Naive thymus-derived CD4-positive, alpha-beta T cell (primary cell): ENCODE measurements around the gene CFAP20DC. TPM values are rescaled to one million over a fixed set of nuclear protein-coding genes. Genes with fewer than 3 reads are reported as not detected.
"Not testable (repeated sequence)": the region's sequence is repeated elsewhere in the genome, so short reads cannot be mapped to it uniquely, and the experiment has no call there.

ENCODE experiments used
- ATAC-seq: fragments of 150-1000 bp; cut with Tn5 transposase; 2 replicates; pipeline ENCODE4 v1.10.0; 2021; ENCODE audit warnings: mild to moderate bottlenecking, moderate library complexity
- CTCF ChIA-PET: fragments of 350-600 bp; sonication (Branson Sonifier 250); formaldehyde crosslinking; loops from one replicate; lab custom pipeline; 2021; ENCODE audit warnings: antibody characterized with exemption; lab: Charles Lee
- POLR2A ChIA-PET: fragments of 350-600 bp; sonication (Branson Sonifier 250); formaldehyde crosslinking; loops from one replicate; lab custom pipeline; 2021; ENCODE audit warnings: antibody characterized with exemption, inconsistent platforms; lab: Charles Lee
- DNase-seq, 9 donors: peaks; one replicate each; pipeline versions ENCODE4 v3.0.0 to v3.0.0-alpha.2; 2020 to 2022; ENCODE audit warnings: mixed read lengths in 1 of 9
- H3K27ac ChIP-seq: one replicate; pipeline ENCODE4 v1.7.0; 2013; ENCODE audit warnings: mild to moderate bottlenecking, low read depth, low read length, moderate library complexity
- H3K27me3 ChIP-seq, 2 donors: one replicate each; pipeline ENCODE4 v1.7.0; 2013; ENCODE audit warnings: low read length in 2 of 2, mild to moderate bottlenecking in 2 of 2, moderate library complexity in 2 of 2; ENCODE audit not compliant: control insufficient read depth in 2 of 2, insufficient read depth in 2 of 2
- H3K36me3 ChIP-seq, 3 experiments: 1 replicate in 2 of 3; 2 replicates in 1 of 3; pipeline ENCODE4 v1.7.0; 2013; ENCODE audit warnings: low read length in 3 of 3, mild to moderate bottlenecking in 3 of 3, moderate library complexity in 1 of 3; ENCODE audit not compliant: insufficient read depth in 3 of 3, control insufficient read depth in 2 of 3
- H3K4me1 ChIP-seq, 2 donors: one replicate each; pipeline ENCODE4 v1.7.0; 2013; ENCODE audit warnings: low read length in 2 of 2, mild to moderate bottlenecking in 2 of 2, moderate library complexity in 1 of 2; ENCODE audit not compliant: control insufficient read depth in 2 of 2, insufficient read depth in 2 of 2
- H3K4me3 ChIP-seq: 2 replicates; pipeline ENCODE4 v1.7.0; 2013; ENCODE audit warnings: mild to moderate bottlenecking, low read length
- H3K9me3 ChIP-seq, 3 experiments: 1 replicate in 2 of 3; 2 replicates in 1 of 3; pipeline ENCODE4 v1.7.0; 2013; ENCODE audit warnings: low read length in 3 of 3; ENCODE audit not compliant: control insufficient read depth in 2 of 3
- H3K27ac Mint-ChIP-seq, 9 donors: one replicate each; pipeline ENCODE4 v1.8.0; 2020 to 2022; ENCODE audit warnings: mixed read lengths in 9 of 9, mild to moderate bottlenecking in 8 of 9, moderate library complexity in 5 of 9, inconsistent platforms in 2 of 9
- H3K27me3 Mint-ChIP-seq, 5 donors: one replicate each; pipeline ENCODE4 v1.8.0; 2021 to 2022; ENCODE audit warnings: mixed read lengths in 5 of 5, mild to moderate bottlenecking in 1 of 5
- H3K36me3 Mint-ChIP-seq, 5 donors: one replicate each; pipeline ENCODE4 v1.8.0; 2020 to 2022; ENCODE audit warnings: mixed read lengths in 5 of 5, mild to moderate bottlenecking in 3 of 5, inconsistent platforms in 1 of 5
- H3K4me1 Mint-ChIP-seq, 7 donors: one replicate each; pipeline ENCODE4 v1.8.0; 2020 to 2022; ENCODE audit warnings: mixed read lengths in 7 of 7, mild to moderate bottlenecking in 3 of 7, inconsistent platforms in 1 of 7
- H3K4me3 Mint-ChIP-seq, 10 donors: one replicate each; pipeline ENCODE4 v1.8.0; 2020 to 2022; ENCODE audit warnings: mild to moderate bottlenecking in 10 of 10, mixed read lengths in 10 of 10, moderate library complexity in 6 of 10, inconsistent platforms in 2 of 10
- H3K9me3 Mint-ChIP-seq, 11 donors: one replicate each; pipeline ENCODE4 v1.8.0; 2020 to 2022; ENCODE audit warnings: mixed read lengths in 11 of 11, mild to moderate bottlenecking in 4 of 11, inconsistent platforms in 1 of 11, moderate library complexity in 1 of 11
- intact Hi-C, 2 donors: fragments of 100-400 bp; cut with micrococcal nuclease; formaldehyde crosslinking; loops; one replicate each; pipeline ENCODE4 v1.15.1; 2023
- polyA plus RNA-seq, 2 donors: library from polyadenylated mRNA; unstranded; fragments of 300-500 nt; fragmentation: Illumina TruSeq; gene quantifications; one replicate each; pipeline ENCODE4 v1.2.3, GENCODE V29; 2021
- total RNA-seq, 6 experiments: library from RNA in 5 of 6; stranded (reverse) in 5 of 6; gene quantifications; 1 replicate in 5 of 6; 2 replicates in 1 of 6; pipeline ENCODE4 v1.2.3 and lab custom pipeline; 2021 to 2026

Gene CFAP20DC
- total and polyA plus RNA-seq, 7 experiments from 2014 or later = 0.24 to 1.2 (median 0.42) TPM; not detected in 3

DNA sequence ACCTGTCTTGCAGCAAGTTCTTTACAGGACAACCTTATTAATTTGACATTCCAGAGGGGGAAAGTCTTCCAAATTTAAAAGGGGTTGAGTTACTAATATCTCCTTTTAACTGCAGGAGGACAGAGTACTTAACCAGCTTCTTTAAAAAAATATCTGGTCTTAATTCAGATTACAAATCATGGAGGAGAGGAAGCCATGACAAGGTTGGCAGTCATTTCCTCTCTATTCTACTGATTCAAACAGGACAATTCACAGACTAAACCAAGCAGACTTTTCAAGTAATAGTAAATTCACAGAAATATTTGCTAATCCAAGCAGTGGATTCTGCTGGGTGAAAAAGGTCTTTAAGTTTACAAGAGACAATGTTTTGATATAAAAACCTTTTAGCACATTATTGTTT lies 185.3 kb downstream of the CFAP20DC start:
- CTCF ChIA-PET = no interaction called here
- Histone ChIP-seq H3K9me3 (no peaks in the 10 kb centered on the region), H3K36me3 (no peaks in the 10 kb centered on the region), H3K4me3 (no peak overlapping the region), H3K27ac (no peak overlapping the region), H3K4me1 (no peaks in the 10 kb centered on the region), H3K27me3 (no peaks in the 10 kb centered on the region)
- Mint-ChIP-seq H3K27me3 (peaks cover 0 to 12% (median 5%) of the 10 kb centered on the region in 5 donors), H3K36me3 (no peaks in the 10 kb centered on the region), H3K27ac (no peak overlapping the region), H3K4me3 (no peak overlapping the region), H3K9me3 (no peaks in the 10 kb centered on the region), H3K4me1 (no peaks in the 10 kb centered on the region)
- intact Hi-C loops = no loop called here
- ATAC-seq (no peak), DNase-seq (no peak)
- POLR2A ChIA-PET = no interaction called here

GRCh38 chr3:58863206-58863605 lies 186.6 kb downstream of the CFAP20DC start:
- peaks cover 0 to 12% (median 5%) of the 10 kb centered on the region in 5 donors for H3K27me3 Mint-ChIP-seq
- H3K4me1 Mint-ChIP-seq = no peaks in the 10 kb centered on the region
- H3K27me3 ChIP-seq = no peaks in the 10 kb centered on the region
- ATAC-seq (no peak), DNase-seq (no peak)
- no peaks in the 10 kb centered on the region for H3K9me3 ChIP-seq
- H3K27ac ChIP-seq = no peak overlapping the region
- H3K9me3 Mint-ChIP-seq = no peaks in the 10 kb centered on the region
- ChIA-PET POLR2A (no interaction called here), CTCF (no interaction called here)
- no peak overlapping the region for H3K4me3 Mint-ChIP-seq
- intact Hi-C loops = no loop called here
- no peaks in the 10 kb centered on the region for H3K36me3 Mint-ChIP-seq
- H3K4me3 ChIP-seq = no peak overlapping the region
- H3K4me1 ChIP-seq = no peaks in the 10 kb centered on the region
- H3K27ac Mint-ChIP-seq = no peak overlapping the region
- no peaks in the 10 kb centered on the region for H3K36me3 ChIP-seq

DNA sequence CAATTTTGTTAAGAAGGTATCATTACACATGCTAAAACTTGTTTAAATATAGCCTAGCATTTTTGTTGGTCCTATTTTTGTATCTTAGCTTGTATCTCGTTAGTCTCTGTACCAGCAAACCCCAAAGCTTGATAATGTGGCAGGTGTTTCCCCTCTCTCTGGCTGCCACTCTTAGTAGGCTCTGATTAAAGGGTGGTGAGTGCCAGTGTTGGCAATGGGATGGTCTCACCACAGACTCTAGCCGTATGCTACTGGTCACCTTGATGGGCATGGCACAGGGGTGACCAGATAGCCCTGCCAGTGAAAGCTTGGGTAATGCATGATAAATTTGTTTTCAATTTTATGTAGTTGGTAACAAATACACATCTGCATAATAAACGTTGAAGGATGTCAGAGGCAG lies 188.3 kb downstream of the CFAP20DC start:
- no peak overlapping the region for H3K27ac Mint-ChIP-seq
- H3K9me3 Mint-ChIP-seq = peaks cover 0 to 5% (median 0%) of the 10 kb centered on the region in 11 donors
- H3K36me3 Mint-ChIP-seq = no peaks in the 10 kb centered on the region
- peaks cover 0 to 8% (median 5%) of the 10 kb centered on the region in 5 donors for H3K27me3 Mint-ChIP-seq
- H3K4me3 Mint-ChIP-seq = no peak overlapping the region
- Histone ChIP-seq H3K36me3 (no peaks in the 10 kb centered on the region), H3K27me3 (no peaks in the 10 kb centered on the region), H3K4me1 (no peaks in the 10 kb centered on the region), H3K27ac (no peak overlapping the region), H3K4me3 (no peak overlapping the region), H3K9me3 (no peaks in the 10 kb centered on the region)
- ATAC-seq (no peak), DNase-seq (no peak)
- H3K4me1 Mint-ChIP-seq = no peaks in the 10 kb centered on the region
- intact Hi-C loops = no loop called here
- POLR2A ChIA-PET = no interaction called here
- CTCF ChIA-PET = no interaction called here

DNA sequence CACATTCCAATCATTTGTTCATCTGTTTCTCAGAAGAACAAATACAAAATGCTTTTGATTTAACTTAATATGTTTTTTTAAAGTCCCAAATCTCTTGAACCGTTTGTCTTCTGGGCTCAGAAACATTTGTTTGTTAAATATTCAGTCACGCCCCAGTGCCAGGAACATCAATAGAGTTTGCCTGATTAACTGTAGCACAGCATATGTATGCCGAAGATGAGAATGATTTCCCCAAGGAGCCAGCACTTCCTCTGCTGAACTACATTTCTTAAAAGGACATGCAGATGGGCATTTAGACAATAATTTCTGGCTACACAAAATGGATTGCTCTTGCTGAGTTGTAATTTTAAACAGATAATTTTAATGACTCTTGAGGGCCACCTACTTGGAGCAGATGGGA lies 191.7 kb downstream of the CFAP20DC start:
- Mint-ChIP-seq H3K36me3 (no peaks in the 10 kb centered on the region), H3K4me3 (no peak overlapping the region), H3K27ac (no peak overlapping the region), H3K9me3 (peaks cover 0 to 5% (median 0%) of the 10 kb centered on the region in 11 donors), H3K27me3 (peaks cover 0 to 5% (median 4%) of the 10 kb centered on the region in 5 donors), H3K4me1 (no peaks in the 10 kb centered on the region)
- POLR2A ChIA-PET = no interaction called here
- intact Hi-C loops = no loop called here
- CTCF ChIA-PET = no interaction called here
- Histone ChIP-seq H3K4me1 (no peaks in the 10 kb centered on the region), H3K9me3 (no peaks in the 10 kb centered on the region), H3K27me3 (no peaks in the 10 kb centered on the region), H3K27ac (no peak overlapping the region), H3K4me3 (no peak overlapping the region), H3K36me3 (no peaks in the 10 kb centered on the region)
- DNase-seq (no peak), ATAC-seq (no peak)

DNA sequence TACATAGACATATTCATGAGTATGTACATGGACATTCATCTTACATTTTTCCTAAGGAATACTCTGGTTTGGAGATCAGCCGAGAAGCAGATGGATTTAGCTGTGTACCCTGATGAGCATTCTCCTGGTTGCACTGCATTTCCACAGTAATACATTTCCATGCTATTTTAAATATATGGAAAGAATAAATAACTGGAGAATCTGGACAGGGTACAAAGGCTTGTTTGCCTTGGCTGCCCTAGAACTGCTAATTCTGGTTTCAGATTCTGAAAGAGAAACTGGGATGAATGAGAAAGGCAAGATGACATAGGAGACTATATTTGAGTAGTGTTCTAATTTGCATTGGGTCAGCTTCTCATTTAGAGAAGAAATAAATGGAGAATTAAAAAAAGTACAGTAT lies 192.4 kb downstream of the CFAP20DC start:
- DNase-seq = no peak
- H3K27me3 Mint-ChIP-seq = peaks cover 0 to 4% (median 0%) of the 10 kb centered on the region in 5 donors
- no peaks in the 10 kb centered on the region for H3K36me3 Mint-ChIP-seq
- Histone ChIP-seq H3K27me3 (no peaks in the 10 kb centered on the region), H3K4me3 (no peak overlapping the region), H3K36me3 (no peaks in the 10 kb centered on the region), H3K4me1 (no peaks in the 10 kb centered on the region), H3K9me3 (no peaks in the 10 kb centered on the region), H3K27ac (no peak overlapping the region)
- CTCF ChIA-PET = no interaction called here
- no peak overlapping the region for H3K4me3 Mint-ChIP-seq
- no peak for ATAC-seq
- no peaks in the 10 kb centered on the region for H3K4me1 Mint-ChIP-seq
- POLR2A ChIA-PET = no interaction called here
- intact Hi-C loops = no loop called here
- peaks cover 0 to 5% (median 0%) of the 10 kb centered on the region in 11 donors for H3K9me3 Mint-ChIP-seq
- no peak overlapping the region for H3K27ac Mint-ChIP-seq

- H3K4me1 ChIP-seq = no peaks in the 10 kb centered on the region
- no peaks in the 10 kb centered on the region for H3K36me3 ChIP-seq
- DNase-seq (no peak), ATAC-seq (no peak)
- no peak overlapping the region for H3K4me3 ChIP-seq
- no peaks in the 10 kb centered on the region for H3K9me3 ChIP-seq
- CTCF ChIA-PET = no interaction called here
- H3K27me3 Mint-ChIP-seq = peaks cover 0 to 5% (median 0%) of the 10 kb centered on the region in 5 donors
- peaks cover 0 to 12% (median 0%) of the 10 kb centered on the region in 11 donors for H3K9me3 Mint-ChIP-seq
- intact Hi-C loops = no loop called here
- POLR2A ChIA-PET = no interaction called here
- no peak overlapping the region for H3K4me3 Mint-ChIP-seq
- no peaks in the 10 kb centered on the region for H3K4me1 Mint-ChIP-seq
- H3K27me3 ChIP-seq = no peaks in the 10 kb centered on the region
- no peak overlapping the region for H3K27ac Mint-ChIP-seq
- H3K36me3 Mint-ChIP-seq = no peaks in the 10 kb centered on the region
- no peak overlapping the region for H3K27ac ChIP-seq
Measured at GRCh38 chr3:58848826-58849225, 201.0 kb downstream of the CFAP20DC start.

DNA sequence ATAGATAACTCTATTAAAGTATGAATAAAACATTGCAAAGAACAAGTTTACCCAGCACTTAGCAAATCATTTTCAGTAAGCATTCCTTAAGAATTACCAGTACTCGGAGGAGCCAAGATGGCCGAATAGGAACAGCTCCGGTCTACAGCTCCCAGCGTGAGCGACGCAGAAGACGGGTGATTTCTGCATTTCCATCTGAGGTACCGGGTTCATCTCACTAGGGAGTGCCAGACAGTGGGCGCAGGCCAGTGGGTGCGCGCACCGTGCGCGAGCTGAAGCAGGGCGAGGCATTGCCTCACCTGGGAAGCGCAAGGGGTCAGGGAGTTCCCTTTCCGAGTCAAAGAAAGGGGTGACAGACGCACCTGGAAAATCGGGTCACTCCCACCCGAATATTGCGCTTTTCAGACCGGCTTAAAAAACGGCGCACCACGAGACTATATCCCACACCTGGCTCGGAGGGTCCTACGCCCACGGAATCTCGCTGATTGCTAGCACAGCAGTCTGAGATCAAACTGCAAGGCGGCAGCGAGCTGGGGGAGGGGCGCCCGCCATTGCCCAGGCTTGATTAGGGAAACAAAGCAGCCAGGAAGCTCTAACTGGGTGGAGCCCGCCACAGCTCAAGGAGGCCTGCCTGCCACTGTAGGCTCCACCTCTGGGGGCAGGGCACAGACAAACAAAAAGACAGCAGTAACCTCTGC lies 207.6 kb downstream of the CFAP20DC start:
- intact Hi-C loops, H3K9me3 Mint-ChIP-seq, H3K4me3 Mint-ChIP-seq, ATAC-seq, CTCF ChIA-PET, H3K4me3 ChIP-seq, H3K4me1 Mint-ChIP-seq, H3K9me3 ChIP-seq, POLR2A ChIA-PET, H3K27me3 ChIP-seq, H3K36me3 ChIP-seq, DNase-seq, H3K27ac ChIP-seq, H3K4me1 ChIP-seq, H3K36me3 Mint-ChIP-seq, H3K27ac Mint-ChIP-seq: not testable (repeated sequence)
- peaks cover 0 to 10% (median 0%) of the 10 kb centered on the region in 5 donors for H3K27me3 Mint-ChIP-seq
